ENCODE measurements around the gene LY86.
A peak's percentile ranks its signal among the peaks of the same experiment; 100 is the strongest.
"Not testable (repeated sequence)": the region's sequence is repeated elsewhere in the genome, so short reads cannot be mapped to it uniquely, and the experiment has no call there.

The LY86 gene

GRCh38 chr6:6604015-6604414 lies 15.5 kb downstream of the LY86 start:
- DNase-seq (ENCODE audit: low read depth), result no peak
- no peak for TF ChIP-seq CTCF (IDR thresholded peaks at IDR 0.05; ENCODE audit: low read depth, low read length, missing control alignments)

GRCh38 chr6:6604566-6604965 lies 16.0 kb downstream of the LY86 start:
- no peak overlapping the region for H3K4me3 ChIP-seq (ENCODE audit: low read depth, low read length)
- DNase-seq (ENCODE audit: low read depth), result no peak
- TF ChIP-seq CTCF (IDR thresholded peaks at IDR 0.05; ENCODE audit: low read depth, low read length, missing control alignments), result no peak

More at GRCh38 chr6:6604015-6604414, 15.5 kb downstream of the LY86 start:
- H3K4me3 ChIP-seq (ENCODE audit: low read depth, low read length), result no peak overlapping the region

- no peak for DNase-seq (ENCODE audit: low read depth)
- TF ChIP-seq CTCF (IDR thresholded peaks at IDR 0.05; ENCODE audit: low read depth, low read length, missing control alignments), result no peak
Observed at GRCh38 chr6:6605873-6606272, 17.4 kb downstream of the LY86 start.

GRCh38 chr6:6606391-6607030 lies 18.0 kb downstream of the LY86 start:
- not testable (repeated sequence) for H3K4me3 ChIP-seq (ENCODE audit: low read depth, low read length); DNase-seq (ENCODE audit: low read depth)

More at GRCh38 chr6:6605873-6606272, 17.4 kb downstream of the LY86 start:
- H3K4me3 ChIP-seq (ENCODE audit: low read depth, low read length), result no peak overlapping the region

GRCh38 chr6:6609450-6609849 lies 20.9 kb downstream of the LY86 start:
- no peak for TF ChIP-seq CTCF (IDR thresholded peaks at IDR 0.05; ENCODE audit: low read depth, low read length, missing control alignments)
- no peak overlapping the region for H3K4me3 ChIP-seq (ENCODE audit: low read depth, low read length)
- no peak for DNase-seq (ENCODE audit: low read depth)

- H3K4me3 ChIP-seq (ENCODE audit: low read depth, low read length), result no peak overlapping the region
- peak; percentile 62 for DNase-seq (ENCODE audit: low read depth)
- no peak for TF ChIP-seq CTCF (IDR thresholded peaks at IDR 0.05; ENCODE audit: low read depth, low read length, missing control alignments)
Observed at GRCh38 chr6:6610031-6610591, 21.6 kb downstream of the LY86 start.

- DNase-seq (ENCODE audit: low read depth), result no peak
- no peak overlapping the region for H3K4me3 ChIP-seq (ENCODE audit: low read depth, low read length)
- no peak for TF ChIP-seq CTCF (IDR thresholded peaks at IDR 0.05; ENCODE audit: low read depth, low read length, missing control alignments)
Observed at GRCh38 chr6:6611486-6611885, 23.0 kb downstream of the LY86 start.
